Stimulated activated naive CD8-positive, alpha-beta T cell treated with anti-CD3 and anti-CD28 coated beads, Interleukin-15, Interleukin-2, amounts not matched to agents 100 ng/mL and 50 ng/mL, for 24 hours (primary cell): Measurements from ENCODE around the gene SLC25A46.

Experiments used
- H3K27ac Mint-ChIP-seq: one replicate; pipeline ENCODE4 v1.8.0; 2021; ENCODE audit warnings: mild to moderate bottlenecking, mixed read lengths
- H3K27me3 Mint-ChIP-seq: one replicate; pipeline ENCODE4 v1.8.0; 2021; ENCODE audit warnings: mixed read lengths
- H3K36me3 Mint-ChIP-seq: one replicate; pipeline ENCODE4 v1.8.0; 2021; ENCODE audit warnings: low read depth, mixed read lengths
- H3K4me1 Mint-ChIP-seq: one replicate; pipeline ENCODE4 v1.8.0; 2021; ENCODE audit warnings: low read depth, mixed read lengths
- H3K4me3 Mint-ChIP-seq: one replicate; pipeline ENCODE4 v1.8.0; 2021; ENCODE audit warnings: mild to moderate bottlenecking, mixed read lengths
- H3K9me3 Mint-ChIP-seq: one replicate; pipeline ENCODE4 v1.8.0; 2021; ENCODE audit warnings: mixed read lengths

The SLC25A46 gene

GRCh38 chr5:110790673-110791072 lies 51.9 kb downstream of the SLC25A46 start:
- no peak overlapping the region for H3K4me3 Mint-ChIP-seq
- H3K27me3 Mint-ChIP-seq, result no peaks in the 10 kb centered on the region
- H3K36me3 Mint-ChIP-seq, result no peaks in the 10 kb centered on the region
- no peaks in the 10 kb centered on the region for H3K9me3 Mint-ChIP-seq
- no peak overlapping the region for H3K27ac Mint-ChIP-seq
- no peaks in the 10 kb centered on the region for H3K4me1 Mint-ChIP-seq

GRCh38 chr5:110802998-110803397 lies 64.2 kb downstream of the SLC25A46 start:
- Mint-ChIP-seq H3K27me3 (peaks cover 26% of the 10 kb centered on the region), H3K4me1 (no peaks in the 10 kb centered on the region), H3K9me3 (peaks cover 22% of the 10 kb centered on the region), H3K4me3 (no peak overlapping the region), H3K36me3 (peaks cover 4% of the 10 kb centered on the region), H3K27ac (no peak overlapping the region)

GRCh38 chr5:110803467-110804326 lies 64.9 kb downstream of the SLC25A46 start:
- Mint-ChIP-seq H3K9me3 (peaks cover 22% of the 10 kb centered on the region), H3K4me1 (no peaks in the 10 kb centered on the region), H3K27ac (no peak overlapping the region), H3K4me3 (no peak overlapping the region), H3K27me3 (peaks cover 24% of the 10 kb centered on the region), H3K36me3 (peaks cover 4% of the 10 kb centered on the region)

DNA sequence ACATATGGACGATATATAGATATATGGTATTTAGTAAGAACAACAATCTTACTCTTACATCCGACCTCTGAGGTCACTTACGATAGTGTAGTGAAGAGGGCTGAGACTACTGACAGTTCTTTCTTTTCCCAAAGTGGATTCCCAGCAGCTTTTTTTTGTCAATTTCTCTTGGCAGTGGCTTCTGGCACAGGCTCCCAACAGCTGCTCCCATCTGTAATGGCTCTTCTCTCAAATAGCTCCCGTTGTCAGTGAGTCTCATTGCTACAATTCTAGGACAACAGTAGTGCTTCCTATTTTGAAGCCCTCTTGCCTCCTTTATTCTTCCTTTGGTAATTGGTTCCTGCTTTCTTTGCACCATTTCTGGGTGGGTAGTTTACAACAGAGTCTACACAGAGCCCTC lies 68.4 kb downstream of the SLC25A46 start:
- Mint-ChIP-seq H3K9me3 (peaks cover 17% of the 10 kb centered on the region), H3K27me3 (peaks cover 23% of the 10 kb centered on the region), H3K36me3 (peaks cover 4% of the 10 kb centered on the region), H3K4me1 (no peaks in the 10 kb centered on the region), H3K27ac (no peak overlapping the region), H3K4me3 (no peak overlapping the region)

- Mint-ChIP-seq H3K36me3 (peaks cover 4% of the 10 kb centered on the region), H3K27ac (no peak overlapping the region), H3K9me3 (peaks cover 9% of the 10 kb centered on the region), H3K4me1 (no peaks in the 10 kb centered on the region), H3K4me3 (no peak overlapping the region), H3K27me3 (peaks cover 24% of the 10 kb centered on the region)
Measured at GRCh38 chr5:110809006-110809405, 70.2 kb downstream of the SLC25A46 start.
